ENCODE data around the gene MMEL1. TPM values are rescaled to one million over a fixed set of nuclear protein-coding genes. Genes with fewer than 3 reads are reported as not detected.

The MMEL1 gene
- total and polyA plus RNA-seq, 2 of the 13 experiments (the other 11 are each of a cell fraction or from before 2014, with no cell fraction given): 0.48 TPM; not detected in 1

DNA sequence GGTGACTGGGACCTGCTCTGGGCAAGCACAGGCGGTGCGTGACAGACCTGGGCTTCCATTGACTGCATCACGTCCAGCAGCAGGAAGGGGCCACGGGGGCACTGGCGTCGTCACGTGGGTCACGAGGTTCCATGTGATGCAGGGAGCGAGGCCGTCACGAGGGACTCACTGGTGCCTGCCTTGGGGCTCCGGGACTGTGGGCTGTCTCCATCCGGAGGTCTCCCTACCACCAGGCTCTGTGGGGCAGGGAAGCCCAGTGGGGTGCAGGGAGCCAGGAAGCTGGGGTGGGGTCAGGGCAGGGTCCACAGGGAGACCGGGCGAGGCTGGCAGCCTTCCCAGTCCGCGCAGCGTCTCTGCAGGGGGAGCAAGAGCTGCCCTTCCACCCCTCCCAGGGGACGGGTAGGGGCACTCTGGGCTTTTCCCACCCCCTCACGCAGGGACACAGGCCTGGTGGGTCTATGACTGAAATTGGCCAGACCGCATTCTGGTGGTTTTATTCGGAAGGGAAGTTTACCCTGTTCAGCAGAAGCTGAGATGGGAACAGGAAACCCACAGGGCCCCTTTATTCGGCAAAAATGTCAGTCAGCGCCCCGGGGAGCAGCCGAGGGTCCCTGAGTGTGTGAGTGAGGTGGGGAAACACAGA is 77.1 kb downstream of the MMEL1 start (continued):
- TF ChIP-seq SP140L (CRISPR knock-in tag; IDR thresholded peaks at IDR 0.05; ENCODE audit: borderline replicate concordance) (no peak), ONECUT2 (CRISPR knock-in tag; IDR thresholded peaks at IDR 0.05) (no peak), TOE1 (CRISPR knock-in tag; IDR thresholded peaks at IDR 0.05) (no peak), AGO2 (optimal IDR thresholded peaks at IDR 0.05; ENCODE audit: low read depth, low read length) (no peak), SALL1 (CRISPR knock-in tag; IDR thresholded peaks at IDR 0.05) (peak; percentile 69; the same call in 1 of the 2 replicates), ZBTB39 (CRISPR knock-in tag; IDR thresholded peaks at IDR 0.05) (no peak), NCOR1 (IDR thresholded peaks at IDR 0.05; ENCODE audit: borderline replicate concordance, low read length) (no peak), POLR2A (IDR thresholded peaks at IDR 0.05; ENCODE audit: insufficient read depth in 1 of 2, low read depth in 2 of 2, low read length in 2 of 2) (no peak), ZKSCAN1 (IDR thresholded peaks at IDR 0.05; ENCODE audit: low read length) (no peak), ZNF558 (CRISPR knock-in tag; IDR thresholded peaks at IDR 0.05; ENCODE audit: borderline replicate concordance) (no peak), TARDBP (CRISPR knock-in tag; IDR thresholded peaks at IDR 0.05) (0 out of 2 replicates have a peak, but pooled peaks have one; percentile 23), RFX5 (IDR thresholded peaks at IDR 0.05; ENCODE audit: low read depth, low read length) (no peak), TOPORS (CRISPR knock-in tag; IDR thresholded peaks at IDR 0.05) (no peak), DZIP1 (CRISPR knock-in tag; IDR thresholded peaks at IDR 0.05) (no peak), NFYC (CRISPR knock-in tag; IDR thresholded peaks at IDR 0.05) (no peak), RERE (CRISPR knock-in tag; IDR thresholded peaks at IDR 0.05; ENCODE audit: low read depth) (no peak)
- TF ChIP-seq, protein P1, sequence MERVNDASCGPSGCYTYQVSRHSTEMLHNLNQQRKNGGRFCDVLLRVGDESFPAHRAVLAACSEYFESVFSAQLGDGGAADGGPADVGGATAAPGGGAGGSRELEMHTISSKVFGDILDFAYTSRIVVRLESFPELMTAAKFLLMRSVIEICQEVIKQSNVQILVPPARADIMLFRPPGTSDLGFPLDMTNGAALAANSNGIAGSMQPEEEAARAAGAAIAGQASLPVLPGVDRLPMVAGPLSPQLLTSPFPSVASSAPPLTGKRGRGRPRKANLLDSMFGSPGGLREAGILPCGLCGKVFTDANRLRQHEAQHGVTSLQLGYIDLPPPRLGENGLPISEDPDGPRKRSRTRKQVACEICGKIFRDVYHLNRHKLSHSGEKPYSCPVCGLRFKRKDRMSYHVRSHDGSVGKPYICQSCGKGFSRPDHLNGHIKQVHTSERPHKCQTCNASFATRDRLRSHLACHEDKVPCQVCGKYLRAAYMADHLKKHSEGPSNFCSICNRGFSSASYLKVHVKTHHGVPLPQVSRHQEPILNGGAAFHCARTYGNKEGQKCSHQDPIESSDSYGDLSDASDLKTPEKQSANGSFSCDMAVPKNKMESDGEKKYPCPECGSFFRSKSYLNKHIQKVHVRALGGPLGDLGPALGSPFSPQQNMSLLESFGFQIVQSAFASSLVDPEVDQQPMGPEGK (CRISPR knock-in tag; IDR thresholded peaks at IDR 0.05): peak; percentile 80
- TF ChIP-seq, protein P2, sequence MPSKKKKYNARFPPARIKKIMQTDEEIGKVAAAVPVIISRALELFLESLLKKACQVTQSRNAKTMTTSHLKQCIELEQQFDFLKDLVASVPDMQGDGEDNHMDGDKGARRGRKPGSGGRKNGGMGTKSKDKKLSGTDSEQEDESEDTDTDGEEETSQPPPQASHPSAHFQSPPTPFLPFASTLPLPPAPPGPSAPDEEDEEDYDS (CRISPR knock-in tag; IDR thresholded peaks at IDR 0.05): peak; percentile 44; the same call in 1 of the 2 replicates

Data from HepG2 (cell line).